GM12874 (cell line): ENCODE results near the gene TTC38.

Experiments used
- CTCF ChIP-seq: IDR thresholded peaks from 2 replicates; pipeline ENCODE4 v1.5.1; 2011; ENCODE audit warnings: low read depth, mild to moderate bottlenecking, control low read depth, low read length, moderate library complexity; ENCODE audit not compliant: insufficient read depth

The TTC38 gene

DNA sequence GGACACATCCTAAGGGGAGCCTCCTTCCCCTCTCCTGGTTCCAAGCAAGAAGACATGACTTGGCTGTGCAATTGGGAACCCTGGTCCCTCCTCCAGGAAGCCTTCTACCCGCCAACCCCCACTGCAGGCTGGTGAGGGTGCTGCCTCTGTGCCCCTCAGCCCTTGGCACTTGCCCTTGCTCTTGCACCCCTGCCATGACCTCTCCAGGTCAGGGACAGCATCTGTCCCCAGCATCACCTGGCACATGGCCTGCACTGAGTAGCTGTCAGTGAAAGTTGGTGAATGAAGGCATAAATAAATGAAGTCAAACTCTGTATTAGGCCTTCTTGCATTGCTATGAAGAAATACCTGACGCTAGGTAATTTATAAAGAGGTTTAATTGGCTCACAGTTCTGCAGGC lies 27.0 kb downstream of the TTC38 start:
- TF ChIP-seq CTCF = no peak

DNA sequence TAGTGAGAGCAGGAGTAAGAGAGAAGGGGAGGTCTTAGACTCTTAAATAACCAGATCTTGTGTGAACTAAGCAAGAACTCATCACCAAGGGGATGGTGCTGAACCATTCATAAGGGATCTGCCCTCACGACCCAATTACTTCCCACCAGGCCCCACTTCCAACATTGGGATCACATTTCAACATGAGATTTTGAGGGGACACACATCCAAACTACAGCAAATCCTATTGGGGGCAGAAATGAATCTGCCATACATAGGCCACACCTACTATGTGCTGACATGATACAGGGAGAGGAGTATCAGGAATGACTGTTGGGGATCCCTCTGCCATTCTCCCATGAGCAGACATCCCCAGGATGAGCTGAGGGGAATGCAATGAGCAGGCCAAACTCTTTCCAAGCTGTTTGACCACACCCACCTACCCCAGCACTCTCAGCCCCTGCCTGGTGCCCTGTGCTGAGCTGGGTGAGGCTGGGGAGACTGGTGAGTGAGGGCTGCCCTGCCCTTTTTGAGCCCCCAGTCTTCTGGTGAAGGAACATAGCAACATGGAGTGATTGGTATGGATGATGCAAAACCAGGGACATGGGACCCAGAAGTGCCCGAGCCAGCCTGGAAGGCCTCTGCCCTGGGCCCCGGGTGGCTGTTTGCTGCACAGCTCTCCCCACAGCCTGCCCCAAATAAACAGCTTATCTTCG lies 27.6 kb downstream of the TTC38 start:
- no peak for TF ChIP-seq CTCF

DNA sequence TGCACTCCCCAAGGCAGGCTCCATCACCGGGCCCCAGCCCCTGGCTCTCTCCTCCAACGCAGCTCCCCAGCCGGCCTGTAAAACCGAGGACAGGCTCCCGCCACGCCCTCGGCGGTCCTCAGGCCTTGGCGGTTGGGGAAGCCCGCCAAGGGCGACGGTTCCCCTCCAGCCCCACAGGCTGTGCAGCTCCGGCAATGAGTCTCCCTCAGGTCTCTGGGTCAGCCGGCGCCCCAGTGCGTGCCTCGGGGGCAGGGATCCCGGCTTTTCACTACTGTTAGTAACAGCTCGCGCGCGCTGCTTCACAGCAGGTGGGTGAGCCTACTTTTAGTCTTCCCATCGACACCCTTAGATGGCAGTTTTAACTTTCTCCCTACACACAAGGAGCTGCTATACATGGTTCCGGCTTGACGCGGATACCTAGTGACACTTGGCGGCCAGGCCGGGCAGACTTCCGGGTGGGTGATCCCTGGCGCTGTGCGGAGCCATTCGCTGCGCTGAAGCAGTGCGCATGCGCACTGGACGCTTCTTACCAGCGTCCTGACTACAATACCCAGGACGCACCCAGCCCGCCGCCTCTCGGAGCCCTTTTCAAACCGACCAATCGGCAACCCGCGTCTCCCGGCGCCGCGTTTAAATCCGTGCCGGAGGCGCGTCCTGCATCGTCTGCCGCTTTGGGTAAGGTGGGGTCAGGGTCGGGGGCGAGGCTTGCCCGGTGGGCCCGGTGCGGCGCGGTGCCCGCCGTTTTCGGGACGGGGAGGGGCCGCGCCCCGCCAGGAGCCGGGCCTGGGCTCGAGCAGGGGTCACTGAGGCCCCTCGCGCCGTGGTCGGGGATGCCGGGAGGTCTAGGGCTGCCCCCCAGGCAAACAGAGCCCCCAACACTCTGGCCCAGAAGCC lies 28.7 kb downstream of the TTC38 start, which contains the start of gene GTSE1:
TSS of gene GTSE1 (plus strand) at position 614 of the 894 bp plus-strand sequence. CDS start 531 bp downstream, outside the sequence.
- TF ChIP-seq CTCF = no peak

- TF ChIP-seq CTCF = no peak
Observed at GRCh38 chr22:46297151-46297812, 29.5 kb downstream of the TTC38 start.

GRCh38 chr22:46299101-46299500 lies 31.3 kb downstream of the TTC38 start:
- TF ChIP-seq CTCF = no peak

GRCh38 chr22:46300491-46300890 lies 32.7 kb downstream of the TTC38 start:
- no peak for TF ChIP-seq CTCF
